Smooth muscle cell (in vitro differentiated cells): Measurements from ENCODE around the gene CEP250. TPM values are rescaled to one million over a fixed set of nuclear protein-coding genes. Genes with fewer than 3 reads are reported as not detected.

Experiments used
- DNase-seq: peaks from one replicate; lab custom pipeline; 2025; ENCODE audit not compliant: unreplicated experiment; lab: John Stamatoyannopoulos, UW
- H2AFZ ChIP-seq: fragments of 200-600 bp; sonication (generic); 2 replicates; pipeline ENCODE4 v1.6.0; 2016; ENCODE audit warnings: antibody characterized with exemption, low read depth, mild to moderate bottlenecking
- H3F3A ChIP-seq: fragments of 200-600 bp; sonication (generic); 2 replicates; pipeline ENCODE4 v1.6.0; 2017; ENCODE audit warnings: antibody characterized with exemption, low read depth
- H3K27ac ChIP-seq: fragments of 200-600 bp; sonication (generic); 2 replicates; pipeline ENCODE4 v1.5.1; 2016; ENCODE audit warnings: low read depth, mild to moderate bottlenecking
- H3K27me3 ChIP-seq: fragments of 200-600 bp; sonication (generic); 2 replicates; pipeline ENCODE4 v1.6.1; 2016; ENCODE audit warnings: low read depth, mild to moderate bottlenecking
- H3K36me3 ChIP-seq: fragments of 200-600 bp; sonication (generic); 2 replicates; pipeline ENCODE4 v1.5.1; 2016; ENCODE audit warnings: low read depth
- H3K4me1 ChIP-seq: fragments of 200-600 bp; sonication (generic); 2 replicates; pipeline ENCODE4 v1.5.1; 2016; ENCODE audit warnings: low read depth
- H3K4me2 ChIP-seq: fragments of 200-600 bp; sonication (generic); 2 replicates; pipeline ENCODE4 v1.6.0; 2016; ENCODE audit warnings: mild to moderate bottlenecking
- H3K4me3 ChIP-seq: fragments of 200-600 bp; sonication (generic); 2 replicates; pipeline ENCODE4 v1.5.1; 2016; ENCODE audit warnings: mild to moderate bottlenecking
- H3K79me2 ChIP-seq: fragments of 200-600 bp; sonication (generic); 2 replicates; pipeline ENCODE4 v1.6.0; 2016; ENCODE audit warnings: low read depth, mild to moderate bottlenecking
- H3K9ac ChIP-seq: fragments of 200-600 bp; sonication (generic); 2 replicates; pipeline ENCODE4 v1.6.0; 2016; ENCODE audit warnings: low read depth
- H3K9me3 ChIP-seq: fragments of 200-600 bp; sonication (generic); replicated peaks from 2 replicates; pipeline ENCODE4 v1.5.1; 2016; ENCODE audit warnings: low read depth
- H4K20me1 ChIP-seq: fragments of 200-600 bp; sonication (generic); 2 replicates; pipeline ENCODE4 v1.6.0; 2016; ENCODE audit warnings: low read depth
- CTCF ChIP-seq: fragments of 200-600 bp; sonication (generic); IDR thresholded peaks from 2 replicates; pipeline ENCODE4 v1.5.1; 2017; ENCODE audit warnings: borderline replicate concordance, mild to moderate bottlenecking, antibody characterized with exemption; ENCODE audit not compliant: insufficient read depth, poor library complexity, severe bottlenecking
- WGBS: methylation state at CpG from one replicate; pipeline ENCODE4 v1.1.7; 2016; ENCODE audit warnings: low lambda C conversion rate; 5-methylcytosine and 5-hydroxymethylcytosine counted together
- polyA plus RNA-seq: library from polyadenylated mRNA; unstranded; fragments of >200 nt; fragmentation: Nextera tagmentation; extraction: Ambion mirVana; gene quantifications from 2 replicates; pipeline ENCODE4 v1.2.1, GENCODE V29; 2016
- total RNA-seq: library from RNA; depleted of rRNA; stranded (reverse); fragments of >200 nt; gene quantifications from 2 replicates; pipeline ENCODE4 v1.2.3, GENCODE V29; 2014

The CEP250 gene
- total and polyA plus RNA-seq, 2 experiments from 2014 or later = 16.0 to 22.1 TPM

DNA sequence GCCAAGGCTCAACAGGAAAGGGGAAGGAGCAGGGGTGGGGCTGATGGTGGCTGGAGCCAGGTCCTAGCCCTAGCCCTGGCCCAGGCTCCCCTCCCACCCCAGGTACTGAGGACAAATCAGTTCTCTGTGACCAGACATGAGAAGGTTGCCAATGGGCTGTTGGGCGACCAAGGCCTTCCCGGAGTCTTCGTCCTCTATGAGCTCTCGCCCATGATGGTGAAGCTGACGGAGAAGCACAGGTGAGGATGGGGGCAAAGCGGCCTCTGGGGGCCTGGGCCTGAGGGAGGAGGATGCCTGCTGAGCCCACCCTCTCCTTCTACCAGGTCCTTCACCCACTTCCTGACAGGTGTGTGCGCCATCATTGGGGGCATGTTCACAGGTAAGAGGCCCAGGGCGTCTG, 101.5 kb downstream of the CEP250 start:
- no peak overlapping the region for H3K4me3 ChIP-seq
- no peaks in the 10 kb centered on the region for H3K79me2 ChIP-seq
- H3F3A ChIP-seq = no peaks in the 10 kb centered on the region
- no peaks in the 10 kb centered on the region for H3K9me3 ChIP-seq
- H3K4me2 ChIP-seq = no peak overlapping the region
- TF ChIP-seq CTCF = no peak
- no peak for DNase-seq
- 95% methylated on average over 8 of the region's 8 CpGs for WGBS
- peaks cover 7% of the 10 kb centered on the region for H4K20me1 ChIP-seq
- no peak overlapping the region for H3K27ac ChIP-seq
- H2AFZ ChIP-seq = no peak overlapping the region
- H3K27me3 ChIP-seq = no peaks in the 10 kb centered on the region
- H3K4me1 ChIP-seq = no peaks in the 10 kb centered on the region
- H3K9ac ChIP-seq = no peak overlapping the region
- no peaks in the 10 kb centered on the region for H3K36me3 ChIP-seq

- 96% methylated on average over 4 of the region's 4 CpGs for WGBS
Observed at GRCh38 chr20:35558451-35558850, 103.1 kb downstream of the CEP250 start.

DNA sequence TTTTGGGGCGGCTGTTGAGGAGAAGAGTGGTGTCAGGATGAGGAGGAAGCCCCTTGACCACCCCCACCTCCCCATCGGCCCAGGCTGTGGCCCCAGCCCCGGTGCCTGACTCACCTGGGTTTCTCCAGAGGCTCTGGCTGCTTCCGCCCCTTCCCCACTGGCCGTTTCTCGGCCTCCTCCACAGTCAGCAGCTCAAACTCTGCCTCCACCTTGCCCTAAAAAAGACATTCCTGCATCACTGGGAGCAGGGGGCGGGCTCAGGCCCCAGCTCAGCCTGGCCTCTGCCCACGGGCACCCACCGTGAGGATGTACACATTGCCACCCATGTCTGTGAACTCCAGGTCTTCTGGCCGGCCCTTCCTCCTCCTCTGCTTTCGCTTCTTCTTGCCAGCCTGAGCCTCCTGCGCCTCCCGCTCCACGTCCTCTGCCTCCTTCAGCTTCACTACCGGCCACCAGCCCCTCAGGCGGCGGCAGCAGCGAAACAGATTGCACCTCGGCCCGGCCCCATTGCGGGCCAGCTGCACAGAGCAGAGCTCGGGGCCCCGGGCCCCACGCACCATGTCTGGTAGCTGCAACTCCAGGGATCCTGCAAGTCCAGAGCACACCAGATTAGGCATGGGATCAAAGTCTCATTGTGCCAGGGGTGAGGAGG, 103.8 kb downstream of the CEP250 start:
- no peak overlapping the region for H3K4me3 ChIP-seq
- H3K4me1 ChIP-seq = no peaks in the 10 kb centered on the region
- no peaks in the 10 kb centered on the region for H3F3A ChIP-seq
- TF ChIP-seq CTCF = no peak
- no peak overlapping the region for H3K4me2 ChIP-seq
- H3K9me3 ChIP-seq = no peaks in the 10 kb centered on the region
- H3K27me3 ChIP-seq = no peaks in the 10 kb centered on the region
- H3K27ac ChIP-seq = no peak overlapping the region
- H4K20me1 ChIP-seq = no peaks in the 10 kb centered on the region
- WGBS = 95% methylated on average over 19 of the region's 24 CpGs
- H2AFZ ChIP-seq = no peak overlapping the region
- no peaks in the 10 kb centered on the region for H3K79me2 ChIP-seq
- no peaks in the 10 kb centered on the region for H3K36me3 ChIP-seq
- no peak for DNase-seq
- H3K9ac ChIP-seq = no peak overlapping the region

More at GRCh38 chr20:35558451-35558850, 103.1 kb downstream of the CEP250 start:
- no peak for TF ChIP-seq CTCF
- Histone ChIP-seq H3K36me3 (no peaks in the 10 kb centered on the region), H3K4me3 (no peak overlapping the region), H3K9me3 (no peaks in the 10 kb centered on the region), H3F3A (no peaks in the 10 kb centered on the region), H3K4me1 (no peaks in the 10 kb centered on the region), H3K9ac (no peak overlapping the region), H3K4me2 (no peak overlapping the region), H3K79me2 (no peaks in the 10 kb centered on the region), H3K27ac (no peak overlapping the region), H4K20me1 (no peaks in the 10 kb centered on the region), H3K27me3 (no peaks in the 10 kb centered on the region), H2AFZ (no peak overlapping the region)
- DNase-seq = no peak

- H3K4me3 ChIP-seq = no peak overlapping the region
- H3K36me3 ChIP-seq = no peaks in the 10 kb centered on the region
- TF ChIP-seq CTCF = no peak
- no peaks in the 10 kb centered on the region for H3K4me1 ChIP-seq
- no peaks in the 10 kb centered on the region for H3K79me2 ChIP-seq
- no peaks in the 10 kb centered on the region for H3K9me3 ChIP-seq
- H3K4me2 ChIP-seq = no peak overlapping the region
- WGBS = 80% methylated on average over 18 of the region's 18 CpGs
- no peaks in the 10 kb centered on the region for H3K27me3 ChIP-seq
- no peak overlapping the region for H2AFZ ChIP-seq
- H3K9ac ChIP-seq = no peak overlapping the region
- H3F3A ChIP-seq = no peaks in the 10 kb centered on the region
- no peaks in the 10 kb centered on the region for H4K20me1 ChIP-seq
- no peak for DNase-seq
- no peak overlapping the region for H3K27ac ChIP-seq
Observed at GRCh38 chr20:35560105-35560511, 104.7 kb downstream of the CEP250 start.
